Measurements from ENCODE around the gene RGS6.

Gene RGS6

GRCh38 chr14:72169521-72169920, 237.3 kb downstream of the RGS6 start:
- TF ChIP-seq, protein P1, sequence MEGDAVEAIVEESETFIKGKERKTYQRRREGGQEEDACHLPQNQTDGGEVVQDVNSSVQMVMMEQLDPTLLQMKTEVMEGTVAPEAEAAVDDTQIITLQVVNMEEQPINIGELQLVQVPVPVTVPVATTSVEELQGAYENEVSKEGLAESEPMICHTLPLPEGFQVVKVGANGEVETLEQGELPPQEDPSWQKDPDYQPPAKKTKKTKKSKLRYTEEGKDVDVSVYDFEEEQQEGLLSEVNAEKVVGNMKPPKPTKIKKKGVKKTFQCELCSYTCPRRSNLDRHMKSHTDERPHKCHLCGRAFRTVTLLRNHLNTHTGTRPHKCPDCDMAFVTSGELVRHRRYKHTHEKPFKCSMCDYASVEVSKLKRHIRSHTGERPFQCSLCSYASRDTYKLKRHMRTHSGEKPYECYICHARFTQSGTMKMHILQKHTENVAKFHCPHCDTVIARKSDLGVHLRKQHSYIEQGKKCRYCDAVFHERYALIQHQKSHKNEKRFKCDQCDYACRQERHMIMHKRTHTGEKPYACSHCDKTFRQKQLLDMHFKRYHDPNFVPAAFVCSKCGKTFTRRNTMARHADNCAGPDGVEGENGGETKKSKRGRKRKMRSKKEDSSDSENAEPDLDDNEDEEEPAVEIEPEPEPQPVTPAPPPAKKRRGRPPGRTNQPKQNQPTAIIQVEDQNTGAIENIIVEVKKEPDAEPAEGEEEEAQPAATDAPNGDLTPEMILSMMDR (conservative IDR thresholded peaks at IDR 0.05; ENCODE audit: low read depth, low read length), result no peak
- Histone ChIP-seq H3K4me3 (IDR thresholded peaks at IDR 0.05; ENCODE audit: insufficient read depth, low read depth, low read length) (no peak overlapping the region), H4K20me1 (ENCODE audit: insufficient read depth) (no peaks in the 10 kb centered on the region), H3K79me2 (ENCODE audit: insufficient read depth, low read depth) (no peaks in the 10 kb centered on the region), H3K36me3 (ENCODE audit: insufficient read depth) (no peaks in the 10 kb centered on the region), H3K4me1 (ENCODE audit: low read depth, poor library complexity, severe bottlenecking) (no peaks in the 10 kb centered on the region), H3K9ac (no peak overlapping the region), H3K27me3 (ENCODE audit: insufficient read depth, low read depth) (no peaks in the 10 kb centered on the region), H2AFZ (ENCODE audit: low read depth) (no peak overlapping the region), H3K27ac (no peak overlapping the region), H3K4me2 (no peak overlapping the region)

DNA sequence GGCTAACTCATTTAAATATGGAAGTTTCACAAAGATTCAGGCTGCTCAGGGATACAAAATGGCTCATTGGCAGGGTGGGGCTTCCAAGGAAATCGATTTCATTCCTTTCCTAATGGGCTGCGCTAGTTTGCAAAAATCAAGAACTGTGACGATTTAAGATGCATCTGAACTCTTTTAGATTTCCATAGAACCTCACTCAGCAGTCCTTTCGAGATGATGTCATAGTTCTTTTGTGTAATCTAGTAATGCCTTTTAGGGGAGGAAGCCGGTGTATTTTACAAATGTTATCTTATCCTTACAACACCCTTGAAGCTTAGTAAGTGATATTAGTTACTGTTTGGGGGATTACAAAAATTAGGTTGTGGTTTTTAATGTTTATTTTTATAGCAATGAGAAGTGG, 239.8 kb downstream of the RGS6 start:
- Histone ChIP-seq H3K4me2 (no peak overlapping the region), H3K4me1 (ENCODE audit: low read depth, poor library complexity, severe bottlenecking) (no peaks in the 10 kb centered on the region), H3K4me3 (IDR thresholded peaks at IDR 0.05; ENCODE audit: insufficient read depth, low read depth, low read length) (no peak overlapping the region), H4K20me1 (ENCODE audit: insufficient read depth) (no peaks in the 10 kb centered on the region), H2AFZ (ENCODE audit: low read depth) (no peak overlapping the region), H3K9ac (no peak overlapping the region), H3K36me3 (ENCODE audit: insufficient read depth) (no peaks in the 10 kb centered on the region), H3K79me2 (ENCODE audit: insufficient read depth, low read depth) (no peaks in the 10 kb centered on the region), H3K27me3 (ENCODE audit: insufficient read depth, low read depth) (no peaks in the 10 kb centered on the region), H3K27ac (no peak overlapping the region)
- TF ChIP-seq, protein P1 (conservative IDR thresholded peaks at IDR 0.05; ENCODE audit: low read depth, low read length), result no peak

DNA sequence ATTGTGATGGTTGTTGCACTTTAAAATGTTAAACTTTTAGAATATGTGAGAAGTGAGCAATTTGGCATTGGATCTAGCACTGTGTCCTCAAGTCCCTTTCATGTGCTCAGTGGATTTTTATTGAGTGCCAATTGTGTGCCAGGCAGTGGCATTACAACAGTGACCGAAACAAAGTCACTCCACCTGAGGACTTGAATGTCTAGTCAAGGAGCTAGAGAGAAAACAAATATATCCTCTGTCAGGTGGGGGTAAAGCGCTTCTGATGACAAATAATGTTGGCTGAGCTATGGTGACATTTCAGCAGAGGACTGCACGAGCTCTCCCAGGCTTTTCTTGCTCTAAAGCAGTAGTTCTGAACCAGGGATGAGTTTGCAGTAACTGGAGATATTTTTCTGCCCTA, 240.4 kb downstream of the RGS6 start:
- no peak overlapping the region for H2AFZ ChIP-seq (ENCODE audit: low read depth)
- no peaks in the 10 kb centered on the region for H3K27me3 ChIP-seq (ENCODE audit: insufficient read depth, low read depth)
- H3K27ac ChIP-seq, result no peak overlapping the region
- no peak overlapping the region for H3K9ac ChIP-seq
- no peaks in the 10 kb centered on the region for H3K79me2 ChIP-seq (ENCODE audit: insufficient read depth, low read depth)
- no peaks in the 10 kb centered on the region for H4K20me1 ChIP-seq (ENCODE audit: insufficient read depth)
- H3K4me1 ChIP-seq (ENCODE audit: low read depth, poor library complexity, severe bottlenecking), result no peaks in the 10 kb centered on the region
- no peak overlapping the region for H3K4me2 ChIP-seq
- H3K36me3 ChIP-seq (ENCODE audit: insufficient read depth), result no peaks in the 10 kb centered on the region
- H3K4me3 ChIP-seq (IDR thresholded peaks at IDR 0.05; ENCODE audit: insufficient read depth, low read depth, low read length), result no peak overlapping the region
- TF ChIP-seq, protein P1 (conservative IDR thresholded peaks at IDR 0.05; ENCODE audit: low read depth, low read length), result no peak

DNA sequence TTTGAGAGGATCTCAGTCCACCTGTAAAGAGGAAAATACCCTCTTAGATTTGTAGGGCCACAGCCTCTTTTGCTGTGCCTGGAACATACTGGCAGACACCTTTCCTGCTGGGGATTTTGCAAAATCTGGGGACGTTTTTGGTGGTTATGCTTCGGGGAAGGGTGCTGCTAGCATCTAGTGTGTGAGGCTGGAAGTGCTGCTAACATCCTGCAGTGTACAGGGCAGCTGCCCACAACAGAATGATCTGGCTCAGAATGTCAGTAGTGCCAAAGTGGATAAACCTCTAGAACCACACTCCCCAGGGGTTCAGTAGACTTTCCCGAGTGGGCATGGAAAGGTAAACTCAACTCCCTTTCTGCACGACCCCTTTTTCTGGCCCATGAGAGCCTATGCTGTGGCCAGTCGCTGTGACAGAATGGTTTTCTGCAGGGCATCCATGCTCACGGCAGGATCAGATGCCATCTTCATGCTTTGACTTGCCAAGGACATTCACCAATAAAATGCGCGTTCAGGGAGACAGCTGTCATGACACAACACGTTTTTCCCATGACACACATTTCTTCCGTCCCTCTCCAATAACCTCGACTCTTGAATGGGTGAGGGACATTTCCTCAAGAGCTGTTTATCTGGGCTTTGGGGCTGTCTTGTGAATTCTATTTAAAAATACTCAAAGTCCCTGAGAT, 240.9 kb downstream of the RGS6 start:
- Histone ChIP-seq H3K27ac (no peak overlapping the region), H3K4me1 (ENCODE audit: low read depth, poor library complexity, severe bottlenecking) (no peaks in the 10 kb centered on the region), H3K36me3 (ENCODE audit: insufficient read depth) (no peaks in the 10 kb centered on the region), H2AFZ (ENCODE audit: low read depth) (no peak overlapping the region), H4K20me1 (ENCODE audit: insufficient read depth) (no peaks in the 10 kb centered on the region), H3K4me3 (IDR thresholded peaks at IDR 0.05; ENCODE audit: insufficient read depth, low read depth, low read length) (no peak overlapping the region), H3K4me2 (no peak overlapping the region), H3K9ac (no peak overlapping the region), H3K27me3 (ENCODE audit: insufficient read depth, low read depth) (no peaks in the 10 kb centered on the region), H3K79me2 (ENCODE audit: insufficient read depth, low read depth) (no peaks in the 10 kb centered on the region)
- TF ChIP-seq, protein P1 (conservative IDR thresholded peaks at IDR 0.05; ENCODE audit: low read depth, low read length), result no peak
